ENCODE results near the gene KCTD13.

GRCh38 chr16:29910819-29911675 is 15.0 kb downstream of the KCTD13 start:
- TF ChIP-seq POLR2A (IDR thresholded peaks at IDR 0.05; ENCODE audit: control extremely low read depth in 1 of 2, low read depth in 2 of 2, low read length in 2 of 2) (no peak), POLR2AphosphoS5 (IDR thresholded peaks at IDR 0.05; ENCODE audit: low read depth, low read length) (no peak), ATF2 (IDR thresholded peaks at IDR 0.05; ENCODE audit: low read length) (no peak), RBBP5 (IDR thresholded peaks at IDR 0.05; ENCODE audit: borderline replicate concordance, low read depth, low read length) (no peak), EZH2 (IDR thresholded peaks at IDR 0.05; ENCODE audit: low read depth, low read length, severe bottlenecking) (no peak), CTCF (IDR thresholded peaks at IDR 0.05; ENCODE audit: control extremely low read depth in 1 of 3, insufficient read depth in 1 of 3, low read depth in 1 of 3, low read length in 3 of 3) (peak; percentile 5 to 11 (median 9); a peak in 2 of 4 replicates)

Data from H1 (cell line).